Measurements from ENCODE around the gene SNX1. TPM values are rescaled to one million over a fixed set of nuclear protein-coding genes. Genes with fewer than 3 reads are reported as not detected.

Gene SNX1
- total and polyA plus RNA-seq, 2 of the 8 experiments (the other 6 are each of a cell fraction or from before 2014, with no cell fraction given), result 27.9 to 59.8 TPM

GRCh38 chr15:64166102-64166890 lies 70.5 kb downstream of the SNX1 start:
- H3K9ac ChIP-seq (replicated peaks in 1 of 4; ENCODE audit: extremely low read depth in 1 of 4, low read depth in 3 of 4, low read length in 3 of 4), result no peak overlapping the region
- peaks cover 0 to 3% (median under 1%) of the 10 kb centered on the region in 4 experiments; a peak in 2 of 8 replicates for H3K36me3 ChIP-seq (ENCODE audit: control insufficient read depth in 2 of 4, insufficient read depth in 4 of 4, low read length in 3 of 4)
- no peak overlapping the region for H4K91ac ChIP-seq (replicated peaks; ENCODE audit: insufficient read length, low read length)
- H3K79me1 ChIP-seq (ENCODE audit: low read depth, low read length), result no peaks in the 10 kb centered on the region
- H4K20me1 ChIP-seq (replicated peaks in 1 of 2; ENCODE audit: control insufficient read depth in 1 of 2, insufficient read depth in 2 of 2, low read length in 2 of 2), result peaks cover 0 to 1% of the 10 kb centered on the region in 2 experiments
- H3K56ac ChIP-seq (replicated peaks; ENCODE audit: insufficient read length, low read depth, low read length), result no peak overlapping the region
- no peak overlapping the region for H3K4me3 ChIP-seq (ENCODE audit: extremely low read depth in 1 of 4, insufficient read depth in 2 of 4, low read depth in 3 of 4, low read length in 4 of 4)
- H3K18ac ChIP-seq (ENCODE audit: extremely low read depth, low read length), result no peak overlapping the region
- no peak for DNase-seq (ENCODE audit: low read depth in 1 of 2, low spot score in 2 of 2)
- no peak overlapping the region for H3K4ac ChIP-seq (replicated peaks; ENCODE audit: insufficient read length, low read depth, low read length)
- H3K4me1 ChIP-seq (replicated peaks in 1 of 4; ENCODE audit: control insufficient read depth in 3 of 4, insufficient read depth in 4 of 4, low read length in 3 of 4), result peaks cover 0 to 13% (median 5%) of the 10 kb centered on the region in 4 experiments
- ChIA-PET CTCF (ENCODE audit: partially characterized antibody) (interaction anchor here (0.7 to 0.9 kb wide), 2 partner anchors 19 to 517 kb away, joined by 3 read pairs; no protein-coding TSS in a partner anchor), POLR2A (ENCODE audit: partially characterized antibody) (interaction anchor here (0.6 to 0.7 kb wide), 2 partner anchors 10 to 21 kb away, joined by 3 read pairs; no protein-coding TSS in a partner anchor)
- TF ChIP-seq CREB1 (IDR thresholded peaks at IDR 0.05) (no peak), PHF8 (conservative IDR thresholded peaks at IDR 0.05; ENCODE audit: low read depth, low read length) (no peak), SP1 (IDR thresholded peaks at IDR 0.05; ENCODE audit: low read depth, low read length) (no peak), SIRT6 (IDR thresholded peaks at IDR 0.05; ENCODE audit: low read length) (no peak), POLR2AphosphoS5 (IDR thresholded peaks at IDR 0.05; ENCODE audit: low read depth, low read length) (no peak; the same call in 1 of the 2 replicates), USF2 (IDR thresholded peaks at IDR 0.05; ENCODE audit: low read length) (no peak), ATF2 (IDR thresholded peaks at IDR 0.05; ENCODE audit: low read length) (no peak), FOSL1 (IDR thresholded peaks at IDR 0.05; ENCODE audit: insufficient read depth, low read depth, low read length) (no peak), SRF (IDR thresholded peaks at IDR 0.05; ENCODE audit: low read depth, low read length) (no peak), POU5F1 (IDR thresholded peaks at IDR 0.05; ENCODE audit: low read depth, low read length) (no peak)
- no peak overlapping the region for H3K4me2 ChIP-seq (ENCODE audit: insufficient read depth in 1 of 2, low read depth in 2 of 2, low read length in 2 of 2)
- no peak overlapping the region for H4K8ac ChIP-seq (ENCODE audit: extremely low read depth, insufficient read depth, low read length)
- H3K23ac ChIP-seq (ENCODE audit: insufficient read length), result no peak overlapping the region
- no peaks in the 10 kb centered on the region for H3K9me3 ChIP-seq (ENCODE audit: insufficient read depth in 2 of 2, low read depth in 1 of 2, low read length in 1 of 2)
- WGBS, 2 experiments (ENCODE audit: extremely low coverage in 1 of 2, insufficient coverage in 1 of 2, insufficient read length in 1 of 2, insufficient replicate concordance in 2 of 2, low coverage in 1 of 2, low lambda C conversion rate in 2 of 2, missing lambda C conversion rate in 1 of 2), result 93% methylated on average over 5 of the region's 5 CpGs; no CpG with 5 or more reads in 1 of the 2 experiments
- no peak overlapping the region for H4K5ac ChIP-seq (ENCODE audit: insufficient read length, low read depth, low read length)
- no peak overlapping the region for H2AFZ ChIP-seq (ENCODE audit: low read length)
- no peak overlapping the region for H2AK5ac ChIP-seq (ENCODE audit: low read depth, low read length)
- H3K14ac ChIP-seq (ENCODE audit: insufficient read length), result no peak overlapping the region
- peaks cover 3% of the 10 kb centered on the region; the same call in 1 of the 2 replicates for H3K23me2 ChIP-seq (ENCODE audit: low read depth, low read length)
- no peaks in the 10 kb centered on the region for H3K27me3 ChIP-seq (replicated peaks in 1 of 4; ENCODE audit: control insufficient read depth in 3 of 4, extremely low read depth in 1 of 4, insufficient read depth in 3 of 4, low read length in 3 of 4)
- no peak overlapping the region for H3K27ac ChIP-seq (ENCODE audit: low read depth, low read length)
- no peak overlapping the region for H2BK20ac ChIP-seq (ENCODE audit: low read length)
- no peak for FAIRE-seq
- H2BK5ac ChIP-seq (ENCODE audit: low read depth, low read length), result no peak overlapping the region
- H2BK12ac ChIP-seq (ENCODE audit: low read depth, low read length), result no peak overlapping the region
- no peak overlapping the region for H2BK15ac ChIP-seq (ENCODE audit: low read length)
- no peak overlapping the region for H2BK120ac ChIP-seq (replicated peaks; ENCODE audit: low read depth, low read length)
- peaks cover 0 to 9% of the 10 kb centered on the region in 2 experiments; a peak in 2 of 4 replicates for H3K79me2 ChIP-seq (ENCODE audit: control insufficient read depth in 1 of 2, insufficient read depth in 2 of 2, low read length in 2 of 2)

All from H1 (cell line).